Measurements from ENCODE around the gene ALDH9A1.
"Not testable (repeated sequence)": the region's sequence is repeated elsewhere in the genome, so short reads cannot be mapped to it uniquely, and the experiment has no call there.

Gene ALDH9A1

GRCh38 chr1:165697881-165698760 is at the start of gene ALDH9A1:
TSS of gene ALDH9A1 (minus strand) at chr1:165698562. CDS start at chr1:165698558, 4 bp downstream.
- peak; percentile 70 to 82 (median 75) for DNase-seq (ENCODE audit: low read depth in 3 of 3)

GRCh38 chr1:165747632-165748447 is 49.5 kb upstream of the ALDH9A1 start:
- DNase-seq (ENCODE audit: low read depth in 3 of 3): no peak

GRCh38 chr1:165744913-165745312 is 46.6 kb upstream of the ALDH9A1 start:
- not testable (repeated sequence) for DNase-seq (ENCODE audit: low read depth in 3 of 3)

- DNase-seq (ENCODE audit: low read depth in 3 of 3): no peak
Measured at GRCh38 chr1:165742194-165742593, 43.8 kb upstream of the ALDH9A1 start.

- DNase-seq (ENCODE audit: low read depth in 3 of 3): no peak
Measured at GRCh38 chr1:165738794-165739193, 40.4 kb upstream of the ALDH9A1 start.

GRCh38 chr1:165737196-165737595 is 38.8 kb upstream of the ALDH9A1 start:
- no peak for DNase-seq (ENCODE audit: low read depth in 3 of 3)

- DNase-seq (ENCODE audit: low read depth in 3 of 3): no peak
Measured at GRCh38 chr1:165734906-165735305, 36.5 kb upstream of the ALDH9A1 start.

GRCh38 chr1:165726841-165727240 is 28.5 kb upstream of the ALDH9A1 start:
- no peak for DNase-seq (ENCODE audit: low read depth in 3 of 3)

- DNase-seq (ENCODE audit: low read depth in 3 of 3): no peak
Measured at GRCh38 chr1:165726169-165726568, 27.8 kb upstream of the ALDH9A1 start.

- DNase-seq (ENCODE audit: low read depth in 3 of 3): no peak
Measured at GRCh38 chr1:165717918-165718515, 19.7 kb upstream of the ALDH9A1 start.

GRCh38 chr1:165716265-165717051 is 18.1 kb upstream of the ALDH9A1 start:
- DNase-seq (ENCODE audit: low read depth in 3 of 3): not testable (repeated sequence)

- no peak for DNase-seq (ENCODE audit: low read depth in 3 of 3)
Measured at GRCh38 chr1:165712764-165713163, 14.4 kb upstream of the ALDH9A1 start.

GRCh38 chr1:165707984-165708706 is 9.8 kb upstream of the ALDH9A1 start:
- no peak for DNase-seq (ENCODE audit: low read depth in 3 of 3)

GRCh38 chr1:165703648-165704047 is 5.3 kb upstream of the ALDH9A1 start:
- DNase-seq (ENCODE audit: low read depth in 3 of 3): no peak

- DNase-seq (ENCODE audit: low read depth in 3 of 3): not testable (repeated sequence)
Measured at GRCh38 chr1:165701922-165702321, 3.6 kb upstream of the ALDH9A1 start.

- DNase-seq (ENCODE audit: low read depth in 3 of 3): no peak
Measured at GRCh38 chr1:165699577-165699976, 1.2 kb upstream of the ALDH9A1 start.

GRCh38 chr1:165698761-165699052 is 345 bp upstream of the ALDH9A1 start:
- no peak for DNase-seq (ENCODE audit: low read depth in 3 of 3)

GRCh38 chr1:165697491-165697880 is 876 bp downstream of the ALDH9A1 start:
- DNase-seq (ENCODE audit: low read depth in 3 of 3): no peak

GRCh38 chr1:165696625-165697100 is 1.7 kb downstream of the ALDH9A1 start:
- no peak for DNase-seq (ENCODE audit: low read depth in 3 of 3)

GRCh38 chr1:165695031-165695430 is 3.3 kb downstream of the ALDH9A1 start:
- DNase-seq (ENCODE audit: low read depth in 3 of 3): no peak

GRCh38 chr1:165688046-165688445 is 10.3 kb downstream of the ALDH9A1 start:
- DNase-seq (ENCODE audit: low read depth in 3 of 3): no peak

Measured in stimulated activated CD4-positive, alpha-beta T cell treated with anti-CD3 and anti-CD28 coated beads, TNF-alpha, amount 100 ng/mL, for 4 hours (primary cell).